Trophoblast cell (in vitro differentiated cells and primary cell): ENCODE results near the gene RORC.
A peak's percentile ranks its signal among the peaks of the same experiment; 100 is the strongest.

Source experiments
- DNase-seq, 2 donors: peaks; one replicate each; pipeline ENCODE4 v3.0.0-alpha.2; 2016
- H2AFZ ChIP-seq: 2 replicates; pipeline ENCODE4 v1.6.1; 2013; ENCODE audit warnings: low read length, moderate library complexity, mild to moderate bottlenecking; ENCODE audit not compliant: insufficient read depth, poor library complexity
- H2AK5ac ChIP-seq: 2 replicates; pipeline ENCODE4 v1.6.1; 2013; ENCODE audit warnings: mild to moderate bottlenecking, low read length
- H2BK120ac ChIP-seq: 2 replicates; pipeline ENCODE4 v1.6.1; 2013; ENCODE audit warnings: low read length, mild to moderate bottlenecking, moderate library complexity; ENCODE audit not compliant: insufficient read depth, poor library complexity
- H2BK12ac ChIP-seq: 2 replicates; pipeline ENCODE4 v1.6.1; 2013; ENCODE audit warnings: mild to moderate bottlenecking, low read length, moderate library complexity
- H2BK5ac ChIP-seq: 2 replicates; pipeline ENCODE4 v1.6.1; 2013; ENCODE audit warnings: low read length, low read depth, moderate library complexity, mild to moderate bottlenecking; ENCODE audit not compliant: poor library complexity
- H3K14ac ChIP-seq: 2 replicates; pipeline ENCODE4 v1.6.1; 2013; ENCODE audit warnings: mild to moderate bottlenecking, low read length
- H3K18ac ChIP-seq: 2 replicates; pipeline ENCODE4 v1.6.1; 2013; ENCODE audit warnings: mild to moderate bottlenecking, low read length
- H3K23ac ChIP-seq: 2 replicates; pipeline ENCODE4 v1.6.1; 2013; ENCODE audit warnings: low read length
- H3K27ac ChIP-seq: 2 replicates; pipeline ENCODE4 v1.5.1; 2013; ENCODE audit warnings: low read depth, mild to moderate bottlenecking, inconsistent platforms, low read length, moderate library complexity
- H3K27me3 ChIP-seq: 2 replicates; pipeline ENCODE4 v1.6.1; 2013; ENCODE audit warnings: inconsistent platforms, mild to moderate bottlenecking, low read length, moderate library complexity; ENCODE audit not compliant: insufficient read depth
- H3K36me3 ChIP-seq, 2 experiments: 1 replicate in 1 of 2; 2 replicates in 1 of 2; pipeline ENCODE4 v1.6.1; 2013; ENCODE audit warnings: low read length in 2 of 2, mild to moderate bottlenecking in 2 of 2, moderate library complexity in 1 of 2; ENCODE audit not compliant: insufficient read depth in 2 of 2, control insufficient read depth in 1 of 2
- H3K4ac ChIP-seq: 2 replicates; pipeline ENCODE4 v1.6.1; 2013; ENCODE audit warnings: low read depth, mild to moderate bottlenecking, low read length, moderate library complexity
- H3K4me1 ChIP-seq, 2 experiments: 1 replicate in 1 of 2; 2 replicates in 1 of 2; pipeline ENCODE4 v1.6.1; 2013; ENCODE audit warnings: low read length in 2 of 2, mild to moderate bottlenecking in 2 of 2, moderate library complexity in 1 of 2; ENCODE audit not compliant: insufficient read depth in 2 of 2, control insufficient read depth in 1 of 2
- H3K4me2 ChIP-seq: 2 replicates; pipeline ENCODE4 v1.6.1; 2013; ENCODE audit warnings: inconsistent platforms, mild to moderate bottlenecking, low read length, moderate library complexity
- H3K4me3 ChIP-seq: 2 replicates; pipeline ENCODE4 v1.5.1; 2013; ENCODE audit warnings: mild to moderate bottlenecking, low read depth, low read length, inconsistent platforms
- H3K79me1 ChIP-seq: one replicate; pipeline ENCODE4 v1.6.1; 2013; ENCODE audit warnings: low read length
- H3K79me2 ChIP-seq: 2 replicates; pipeline ENCODE4 v1.6.1; 2013; ENCODE audit warnings: low read length, mild to moderate bottlenecking; ENCODE audit not compliant: control insufficient read depth, insufficient read depth, poor library complexity
- H3K9ac ChIP-seq: 2 replicates; pipeline ENCODE4 v1.6.1; 2013; ENCODE audit warnings: mild to moderate bottlenecking, low read length
- H3K9me3 ChIP-seq: 2 replicates; pipeline ENCODE4 v1.6.1; 2013; ENCODE audit warnings: low read depth, mild to moderate bottlenecking, control low read depth, inconsistent platforms, low read length; ENCODE audit not compliant: insufficient read depth
- H4K12ac ChIP-seq: 2 replicates; pipeline ENCODE4 v1.6.1; 2013; ENCODE audit warnings: low read depth, mild to moderate bottlenecking, low read length, moderate library complexity
- H4K8ac ChIP-seq: 2 replicates; pipeline ENCODE4 v1.6.1; 2013; ENCODE audit warnings: low read depth, mild to moderate bottlenecking, low read length, moderate library complexity
- H4K91ac ChIP-seq: one replicate; pipeline ENCODE4 v1.6.1; 2013; ENCODE audit warnings: low read depth, mild to moderate bottlenecking, low read length, moderate library complexity
- WGBS: extraction: QIAGEN DNeasy Blood & Tissue Kit; methylation state at CpG from one replicate; pipeline ENCODE4 v1.1.7; 2013; ENCODE audit warnings: missing lambda C conversion rate; ENCODE audit not compliant: insufficient read length, insufficient coverage; ENCODE audit errors: extremely low coverage; 5-methylcytosine and 5-hydroxymethylcytosine counted together

Gene RORC

DNA sequence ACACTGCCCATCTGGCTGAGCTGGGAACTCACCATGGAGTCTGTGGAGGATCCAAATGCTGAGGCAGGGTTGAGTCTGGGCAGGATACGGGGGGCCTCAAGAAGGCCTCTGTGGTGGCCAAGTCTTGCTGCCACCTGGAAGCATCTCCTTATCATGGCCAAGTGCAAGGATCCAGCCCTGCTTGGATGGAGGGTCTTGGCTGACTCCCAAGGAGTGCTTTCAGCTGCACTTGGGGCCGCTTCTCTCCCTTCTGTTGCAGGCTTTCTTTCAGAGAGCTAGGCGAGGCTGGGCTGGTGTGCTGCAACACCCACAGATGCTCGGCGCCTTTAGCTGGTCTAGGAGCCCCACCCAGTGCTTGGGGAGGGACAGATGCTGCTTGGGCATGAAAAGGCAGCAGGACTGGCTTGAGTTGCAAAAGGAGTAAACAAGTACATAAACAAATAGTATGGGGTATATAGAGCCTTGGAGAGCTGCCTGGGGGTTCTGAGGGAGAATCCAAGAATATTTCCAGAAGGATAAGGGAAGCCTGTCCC, 21.9 kb upstream of the RORC start, which contains the start of gene THEM5:
Gene THEM5, minus strand, starts transcription at position 302 of the 533 bp plus-strand sequence. Its CDS starts 147 bp downstream, at position 155.
- H3K27me3 ChIP-seq: no peaks in the 10 kb centered on the region
- no peak within 1 kb of the TSS for H3K23ac ChIP-seq
- H4K91ac ChIP-seq: no peak within 1 kb of the TSS
- H3K36me3 ChIP-seq: no peaks in the 10 kb centered on the region
- H2BK5ac ChIP-seq: no peak within 1 kb of the TSS
- no CpG with 5 or more reads among the region's 5 CpGs for WGBS
- peaks cover 5% of the 10 kb centered on the region for H3K79me1 ChIP-seq
- no peaks in the 10 kb centered on the region for H3K79me2 ChIP-seq
- H2BK12ac ChIP-seq: no peak within 1 kb of the TSS
- H3K4me1 ChIP-seq: peaks cover 6 to 18% of the 10 kb centered on the region in 2 experiments
- H4K12ac ChIP-seq: no peak within 1 kb of the TSS
- H3K27ac ChIP-seq: no peak within 1 kb of the TSS
- H2AFZ ChIP-seq: no peak within 1 kb of the TSS
- peak in 1 of 2 donors; percentile 20 for DNase-seq
- H3K4ac ChIP-seq: no peak within 1 kb of the TSS
- no peaks in the 10 kb centered on the region for H3K9me3 ChIP-seq
- no peak within 1 kb of the TSS for H3K14ac ChIP-seq
- no peak within 1 kb of the TSS for H3K9ac ChIP-seq
- no peak within 1 kb of the TSS for H3K4me3 ChIP-seq
- no peak within 1 kb of the TSS for H3K4me2 ChIP-seq
- H2BK120ac ChIP-seq: no peak within 1 kb of the TSS
- no peak within 1 kb of the TSS for H3K18ac ChIP-seq
- H2AK5ac ChIP-seq: no peak within 1 kb of the TSS
- no peak within 1 kb of the TSS for H4K8ac ChIP-seq

DNA sequence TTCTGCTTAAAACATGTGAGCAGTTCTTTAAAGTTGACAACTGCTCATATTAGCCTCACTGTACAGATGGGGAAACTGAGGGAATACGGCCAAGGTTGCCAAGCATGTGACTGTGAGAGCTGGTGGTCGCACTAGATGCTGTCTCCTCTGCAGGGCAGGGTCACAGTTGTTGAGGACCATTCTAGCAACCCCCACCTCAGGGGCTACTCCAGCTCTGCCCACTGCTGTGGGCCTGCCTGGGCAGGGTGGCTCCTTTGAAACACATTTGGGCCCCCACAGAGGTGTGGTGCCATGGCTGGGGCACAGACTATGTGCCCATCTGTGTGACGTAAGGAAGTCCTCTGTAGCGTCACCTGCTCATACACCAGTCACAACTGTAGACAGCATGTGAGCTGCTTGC, 21.1 kb upstream of the RORC start:
- Histone ChIP-seq H3K79me1 (peaks cover 4% of the 10 kb centered on the region), H3K18ac (no peak overlapping the region), H2AFZ (no peak overlapping the region), H3K4me2 (no peak overlapping the region), H2AK5ac (no peak overlapping the region), H3K9ac (no peak overlapping the region), H3K9me3 (no peaks in the 10 kb centered on the region), H3K23ac (no peak overlapping the region), H3K27me3 (no peaks in the 10 kb centered on the region), H3K27ac (no peak overlapping the region), H3K36me3 (no peaks in the 10 kb centered on the region), H3K4me1 (peaks cover 5 to 18% of the 10 kb centered on the region in 2 experiments), H3K14ac (no peak overlapping the region), H2BK5ac (no peak overlapping the region), H2BK12ac (no peak overlapping the region), H3K4ac (no peak overlapping the region), H4K91ac (no peak overlapping the region), H4K8ac (no peak overlapping the region), H3K4me3 (no peak overlapping the region), H4K12ac (no peak overlapping the region), H2BK120ac (no peak overlapping the region), H3K79me2 (no peaks in the 10 kb centered on the region)
- WGBS: no CpG with 5 or more reads among the region's 4 CpGs
- DNase-seq: no peak

GRCh38 chr1:151851886-151852285, 20.3 kb upstream of the RORC start:
- Histone ChIP-seq H3K4me3 (no peak overlapping the region), H2BK120ac (no peak overlapping the region), H3K14ac (no peak overlapping the region), H2BK12ac (no peak overlapping the region), H3K27me3 (no peaks in the 10 kb centered on the region), H2AK5ac (no peak overlapping the region), H3K4ac (no peak overlapping the region), H3K9me3 (no peaks in the 10 kb centered on the region), H3K9ac (no peak overlapping the region), H3K23ac (no peak overlapping the region), H3K79me2 (no peaks in the 10 kb centered on the region), H3K27ac (no peak overlapping the region), H3K4me1 (peaks cover 5 to 18% of the 10 kb centered on the region in 2 experiments), H3K79me1 (peaks cover 4% of the 10 kb centered on the region), H3K18ac (no peak overlapping the region), H4K91ac (no peak overlapping the region), H2BK5ac (no peak overlapping the region), H3K4me2 (no peak overlapping the region), H3K36me3 (no peaks in the 10 kb centered on the region), H4K12ac (no peak overlapping the region), H4K8ac (no peak overlapping the region), H2AFZ (no peak overlapping the region)
- WGBS: no CpG with 5 or more reads among the region's 8 CpGs
- DNase-seq: no peak

- Histone ChIP-seq H3K27ac (no peak overlapping the region), H3K27me3 (no peaks in the 10 kb centered on the region), H3K18ac (no peak overlapping the region), H3K79me1 (no peaks in the 10 kb centered on the region), H2AFZ (no peak overlapping the region), H4K8ac (no peak overlapping the region), H3K4me1 (peaks cover 8 to 21% of the 10 kb centered on the region in 2 experiments), H2BK5ac (no peak overlapping the region), H2BK12ac (no peak overlapping the region), H3K36me3 (no peaks in the 10 kb centered on the region), H3K79me2 (no peaks in the 10 kb centered on the region), H4K91ac (no peak overlapping the region), H2AK5ac (no peak overlapping the region), H2BK120ac (no peak overlapping the region), H3K9me3 (no peaks in the 10 kb centered on the region), H3K14ac (no peak overlapping the region), H3K4me2 (no peak overlapping the region), H3K4ac (no peak overlapping the region), H3K4me3 (no peak overlapping the region), H3K9ac (no peak overlapping the region), H3K23ac (no peak overlapping the region), H4K12ac (no peak overlapping the region)
- DNase-seq: no peak
These were observed 18.3 kb upstream of the RORC start for GRCh38 chr1:151849871-151850270.
